RCC 7860 (cell line): ENCODE results near the gene TMEM63A.
"Not testable (repeated sequence)": the region's sequence is repeated elsewhere in the genome, so short reads cannot be mapped to it uniquely, and the experiment has no call there.

Experiments used
- DNase-seq: peaks from one replicate; pipeline ENCODE4 v3.0.0-alpha.2; 2015; ENCODE audit warnings: low spot score
- FAIRE-seq: peaks from 2 replicates; lab custom pipeline; 2012; peaks lifted over from hg19 to GRCh38; lab: Jason Lieb, UNC

Gene TMEM63A

DNA sequence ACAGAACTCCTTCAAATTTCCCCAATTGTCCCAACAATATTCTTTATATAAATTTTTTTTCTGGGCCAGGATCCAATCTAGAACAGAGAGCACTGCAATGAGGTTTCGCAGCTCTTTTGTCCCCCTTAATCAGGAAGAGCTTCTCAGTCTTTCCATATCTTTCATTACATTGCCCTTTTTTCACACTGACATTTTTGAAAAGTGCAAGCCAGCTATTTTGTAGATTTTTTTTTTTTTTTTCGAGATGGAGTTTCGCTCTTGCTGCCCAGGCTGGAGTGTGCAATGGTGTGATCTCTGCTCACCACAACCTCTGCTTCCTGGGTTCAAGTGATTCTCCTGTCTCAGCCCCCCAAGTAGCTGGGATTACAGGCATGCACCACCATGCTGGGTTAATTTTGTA, 75.4 kb downstream of the TMEM63A start:
- DNase-seq, FAIRE-seq: not testable (repeated sequence)

GRCh38 chr1:225806249-225806648, 75.9 kb downstream of the TMEM63A start:
- FAIRE-seq (no peak), DNase-seq (no peak)

- DNase-seq, FAIRE-seq: not testable (repeated sequence)
These were observed 81.0 kb downstream of the TMEM63A start for GRCh38 chr1:225801146-225801545.

DNA sequence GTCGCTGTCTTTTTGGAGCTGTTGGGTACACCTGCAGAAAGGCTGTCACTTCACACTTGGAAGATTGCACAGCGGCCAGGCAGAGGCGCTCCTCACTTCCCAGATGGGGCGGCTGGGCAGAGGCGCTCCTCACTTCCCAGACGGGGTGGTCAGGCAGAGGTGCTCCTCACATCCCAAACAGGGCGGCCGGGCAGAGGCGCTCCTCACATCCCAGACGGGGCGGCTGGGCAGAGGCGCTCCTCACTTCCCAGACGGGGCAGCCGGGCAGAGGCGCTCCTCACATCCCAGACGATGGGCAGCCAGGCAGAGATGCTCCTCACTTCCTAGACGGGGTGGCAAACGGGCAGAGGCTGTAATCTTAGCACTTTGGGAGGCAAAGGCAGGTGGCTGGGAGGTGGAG, 86.1 kb downstream of the TMEM63A start:
- FAIRE-seq = not testable (repeated sequence)

More for the DNA sequence above, 86.1 kb downstream of the TMEM63A start:
- not testable (repeated sequence) for DNase-seq
